CD4-positive, alpha-beta T cell treated with Interleukin-4 for 1 hour (primary cell): Measurements from ENCODE around the gene OR6B1.

Experiments used
- DNase-seq, 2 donors: peaks; one replicate each; pipeline ENCODE4 v3.0.0-alpha.2; 2020 to 2022

OR6B1 gene

DNA sequence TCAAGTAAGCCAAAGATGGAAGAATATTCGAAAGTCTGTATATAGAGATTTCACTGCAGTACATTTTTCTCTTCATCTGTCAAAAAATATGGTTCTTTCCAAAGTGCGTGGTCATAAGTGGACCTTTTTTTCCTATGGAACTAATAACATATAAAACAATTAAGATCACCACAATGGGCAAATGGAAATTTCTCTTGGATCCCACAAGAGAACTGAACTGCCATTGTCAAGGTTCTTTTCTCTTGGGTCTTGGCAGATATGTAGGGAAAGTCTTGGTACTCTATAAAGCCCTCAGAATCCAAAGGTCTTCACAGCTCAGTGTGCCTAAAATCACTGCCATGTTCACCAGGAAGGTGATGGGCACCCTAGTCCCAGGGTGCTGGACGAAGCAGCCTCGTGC, at the start of gene OR6B1:
TSS of gene OR6B1 (plus strand) at position 301 of the 400 bp plus-strand sequence. CDS start 3,677 bp downstream, outside the sequence.
- DNase-seq: no peak

DNA sequence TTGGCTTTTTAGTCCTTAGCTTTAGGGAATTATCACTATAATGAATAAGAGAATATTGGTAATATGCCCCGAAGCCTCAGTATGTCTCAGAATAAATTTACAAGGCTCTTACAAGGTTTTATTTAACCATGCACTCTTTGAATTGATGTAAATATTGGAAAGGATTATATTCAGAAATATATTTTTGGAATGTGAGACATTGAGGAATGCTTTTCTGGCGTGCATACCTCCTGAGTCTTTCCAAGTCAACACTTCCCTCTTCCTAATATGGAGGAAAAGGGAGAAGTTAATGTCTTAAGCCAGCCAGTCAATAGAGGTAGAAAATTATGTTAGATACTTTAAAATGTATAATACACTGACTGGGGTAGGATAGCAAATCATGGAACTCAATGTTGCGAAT, 46.7 kb upstream of the OR6B1 start:
- no peak for DNase-seq

DNA sequence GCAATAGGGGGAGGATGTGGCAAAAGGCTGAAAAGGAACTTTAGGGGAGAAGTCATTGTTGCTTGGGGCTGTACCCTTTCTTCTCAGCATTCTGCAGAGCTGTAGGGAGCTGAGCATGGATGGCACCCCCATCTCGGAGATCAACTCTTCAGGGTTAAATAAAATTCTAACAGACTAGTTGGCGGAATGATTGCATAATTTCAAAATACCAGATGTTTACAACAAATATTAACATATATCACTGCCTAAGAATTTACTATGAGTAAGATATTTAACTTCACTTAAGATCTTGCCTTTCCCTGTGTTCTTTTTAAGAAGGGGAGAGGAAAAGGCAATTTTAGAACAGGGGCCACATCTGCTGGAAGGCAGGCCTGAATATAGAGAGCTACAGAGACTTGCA, 46.0 kb upstream of the OR6B1 start:
- DNase-seq: no peak

DNA sequence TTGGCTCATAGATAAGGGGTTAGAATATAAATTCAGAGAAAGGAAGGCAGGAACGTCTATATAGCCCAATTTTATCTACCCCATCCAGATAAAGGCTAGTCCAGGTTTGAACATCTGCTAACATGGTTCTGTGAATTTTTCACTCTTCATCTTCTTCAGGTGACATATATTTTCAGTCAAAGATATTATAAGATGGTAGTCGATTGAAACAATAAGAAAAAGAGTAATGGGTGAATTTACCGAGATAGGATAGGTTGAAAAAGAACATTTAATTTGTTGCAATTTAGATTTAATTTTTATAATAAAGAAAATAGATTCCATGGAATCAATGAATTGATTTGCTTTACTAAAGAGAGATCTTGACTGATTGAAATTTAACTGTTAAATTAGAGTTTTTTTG, 45.6 kb upstream of the OR6B1 start, which contains the start of gene OR2F1:
TSS of gene OR2F1 (plus strand) at position 301 of the 400 bp plus-strand sequence. CDS start 5,127 bp downstream, outside the sequence.
- no peak for DNase-seq

DNA sequence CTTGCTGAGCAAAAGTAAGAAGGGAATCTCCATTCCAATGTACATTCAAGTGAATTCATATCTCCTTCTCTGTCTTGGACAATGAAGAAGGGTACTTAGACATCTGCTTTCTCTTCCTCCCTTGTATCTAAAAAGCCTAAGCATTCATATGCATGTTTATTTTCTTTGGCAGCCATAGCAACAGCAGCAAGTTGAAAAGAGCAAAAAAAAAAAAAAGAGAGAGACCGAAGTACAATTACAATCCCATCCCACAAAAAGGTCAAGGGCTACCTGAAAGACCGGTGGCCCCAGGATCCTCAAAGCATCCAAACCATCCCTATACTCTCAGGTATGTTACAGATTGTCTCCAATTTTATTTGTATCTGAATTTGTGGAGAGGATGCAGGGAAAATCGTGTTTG, 41.3 kb upstream of the OR6B1 start:
- DNase-seq: no peak

DNA sequence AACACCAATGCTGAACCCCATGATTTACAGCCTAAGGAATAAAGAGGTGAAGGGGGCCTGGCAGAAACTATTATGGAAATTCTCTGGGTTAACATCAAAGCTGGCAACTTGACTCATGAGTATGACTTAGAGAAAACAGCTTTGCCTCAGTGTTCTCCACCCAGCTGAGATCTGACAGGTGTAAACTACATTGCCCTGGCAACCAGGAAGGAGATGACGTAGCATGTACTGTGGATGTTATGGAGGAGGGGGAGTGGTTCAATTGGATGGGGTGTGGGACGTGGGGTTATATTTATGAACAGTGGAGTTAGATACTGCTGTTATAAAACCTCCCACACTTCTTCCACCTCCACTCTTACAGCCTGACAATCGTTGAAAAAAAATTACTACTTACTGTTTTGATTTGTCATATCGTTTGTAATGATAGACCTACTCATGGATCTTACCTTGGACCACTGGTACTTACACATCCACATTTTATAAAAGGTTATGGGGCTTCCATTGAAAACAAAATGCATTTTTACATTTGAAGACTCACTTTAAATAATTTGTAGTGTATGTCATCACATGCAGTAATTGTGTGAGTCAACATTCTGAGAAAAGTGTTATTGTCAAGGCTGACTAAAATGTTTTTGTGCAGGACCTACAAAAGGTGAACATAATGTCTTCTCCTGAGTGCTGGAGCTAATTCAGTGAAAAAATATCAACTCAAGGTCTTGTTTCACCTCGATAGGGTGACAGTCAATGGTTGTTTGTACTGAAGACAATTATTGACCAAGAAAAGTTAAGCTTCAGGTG, 39.1 kb upstream of the OR6B1 start:
- DNase-seq: no peak

DNA sequence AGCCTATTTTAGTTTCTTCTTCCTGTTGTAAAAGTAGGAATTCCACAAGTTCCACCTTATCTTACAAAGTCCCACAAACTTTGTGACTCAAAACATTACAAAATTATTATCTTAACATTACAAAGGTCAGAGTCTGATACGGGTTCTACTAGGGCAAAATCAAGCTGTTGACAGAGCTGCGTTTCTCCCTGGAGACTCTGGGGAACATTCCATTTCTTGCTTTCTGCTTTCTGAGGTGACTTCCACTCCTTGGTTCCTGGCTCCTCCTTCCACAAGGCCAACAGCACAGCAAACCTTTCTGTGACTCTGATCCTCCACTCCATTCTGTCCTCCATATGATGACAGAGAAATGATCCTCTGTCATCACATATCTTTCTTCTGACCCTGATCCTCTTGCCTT, 34.8 kb upstream of the OR6B1 start:
- DNase-seq: no peak

DNA sequence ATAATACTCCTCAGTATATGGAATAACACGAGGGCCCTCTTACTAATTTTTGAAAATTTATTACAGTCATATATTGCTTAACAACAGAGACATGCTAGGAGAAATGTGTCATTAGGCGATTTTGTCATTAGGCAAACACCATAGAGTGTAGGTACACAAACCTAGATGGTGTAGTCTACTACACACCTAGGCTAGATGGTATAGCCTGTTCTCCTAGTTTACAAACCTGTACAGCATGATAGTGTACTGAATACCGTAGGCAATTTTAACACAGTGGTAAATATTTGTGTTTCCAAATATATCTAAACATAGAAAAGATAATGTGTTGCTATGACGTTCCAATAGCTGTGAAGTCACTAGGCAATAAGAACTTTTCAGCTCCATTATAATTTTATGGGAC, 32.7 kb upstream of the OR6B1 start:
- DNase-seq: no peak

DNA sequence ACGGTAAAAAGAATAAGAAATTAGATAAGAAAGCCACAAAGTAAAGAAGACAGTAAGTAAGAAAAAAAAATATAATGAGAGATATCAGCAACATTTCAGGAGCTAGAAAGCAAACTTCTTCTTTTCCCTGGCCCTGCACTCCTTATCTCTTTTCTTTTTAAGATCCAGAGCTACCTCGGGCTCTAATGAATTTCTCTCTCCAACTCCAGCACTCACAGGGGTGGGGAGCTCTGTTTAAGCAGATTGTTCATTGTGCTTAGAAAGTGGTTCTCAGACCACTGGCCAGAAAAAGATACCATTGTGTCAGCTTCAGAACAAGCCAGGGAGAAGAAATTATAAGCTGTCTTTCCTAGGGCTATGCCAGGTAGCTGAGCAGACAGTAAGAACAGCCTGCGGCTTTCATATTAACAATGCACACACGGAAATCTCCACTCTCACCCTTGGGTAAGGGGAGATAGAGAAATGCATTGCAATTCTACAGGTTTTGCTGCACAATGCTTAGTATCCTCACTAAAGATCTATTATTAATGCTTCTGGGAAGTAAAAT, 26.2 kb upstream of the OR6B1 start:
- no peak for DNase-seq

DNA sequence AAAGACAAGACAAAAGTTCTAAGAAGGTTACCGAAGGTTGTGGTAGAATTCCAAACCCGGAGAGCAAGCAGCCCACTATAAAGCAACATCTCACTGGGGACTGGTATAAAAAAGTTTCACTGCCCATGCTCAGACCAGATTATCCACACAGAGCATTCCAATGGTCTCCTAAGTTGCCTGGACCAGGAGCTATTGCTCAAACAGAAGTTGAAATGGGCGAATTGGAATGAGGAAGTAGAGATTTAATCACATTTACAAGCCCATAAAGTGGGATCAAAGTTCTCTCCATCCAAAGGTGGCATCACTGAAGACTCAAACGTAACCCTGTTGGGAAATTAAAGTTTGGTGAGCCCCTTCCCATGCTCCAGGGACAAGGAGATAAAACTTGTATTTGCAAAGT, 25.7 kb upstream of the OR6B1 start:
- DNase-seq: no peak

DNA sequence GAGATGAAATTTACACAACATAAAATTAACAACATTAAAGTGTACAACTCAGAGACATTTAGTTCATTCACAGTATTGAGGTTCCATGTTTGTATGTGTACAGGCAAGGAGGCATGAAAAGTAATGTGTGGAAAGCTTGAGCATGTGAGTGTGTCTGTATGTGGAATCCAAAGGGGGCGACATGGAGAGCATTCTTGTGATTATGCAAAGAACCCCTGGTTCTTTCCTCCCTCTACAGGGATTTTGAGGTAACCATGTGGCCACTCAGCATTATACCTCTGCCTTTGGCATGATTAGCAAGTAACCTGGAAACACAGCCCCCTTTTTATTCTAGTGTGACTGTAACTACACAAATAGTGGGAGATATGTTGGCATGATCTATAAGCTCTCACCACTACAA, 24.5 kb upstream of the OR6B1 start:
- DNase-seq: no peak

DNA sequence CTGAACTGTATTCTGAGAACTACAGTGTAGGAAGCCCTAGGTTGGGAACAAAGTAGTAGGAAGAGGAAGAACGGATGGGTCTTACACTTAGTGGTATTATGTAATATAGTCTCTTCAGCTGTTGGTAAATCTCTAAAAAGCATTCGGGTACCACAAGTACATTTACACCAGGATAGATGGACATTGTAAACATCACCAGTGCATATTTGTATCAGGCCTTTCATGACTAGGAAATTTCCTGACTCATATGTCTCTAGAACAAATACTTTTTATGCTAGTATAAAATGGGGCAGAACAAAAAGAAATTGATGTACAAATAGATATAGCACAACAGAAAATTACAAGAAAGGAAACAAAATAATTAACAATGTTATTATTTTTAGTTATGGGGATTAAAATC, 21.5 kb upstream of the OR6B1 start:
- no peak for DNase-seq

DNA sequence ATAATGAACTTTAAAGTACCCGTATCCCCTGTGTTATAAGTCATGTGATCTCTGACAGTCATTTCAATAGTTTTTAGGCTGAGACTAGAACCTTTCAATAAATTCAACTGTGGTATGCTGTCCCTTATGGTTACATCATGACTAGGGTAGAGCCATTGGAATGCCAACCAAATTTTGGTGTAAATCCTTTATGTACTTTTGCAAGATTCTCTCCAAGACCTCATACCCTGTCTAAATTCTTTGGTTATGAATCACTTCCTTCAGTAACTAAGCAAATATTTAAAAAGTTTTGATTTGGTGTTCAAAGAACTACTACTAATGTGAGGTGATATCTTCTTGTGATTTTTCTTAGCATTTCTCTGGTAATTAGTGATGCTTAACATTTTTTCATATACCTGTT, 20.8 kb upstream of the OR6B1 start:
- no peak for DNase-seq

DNA sequence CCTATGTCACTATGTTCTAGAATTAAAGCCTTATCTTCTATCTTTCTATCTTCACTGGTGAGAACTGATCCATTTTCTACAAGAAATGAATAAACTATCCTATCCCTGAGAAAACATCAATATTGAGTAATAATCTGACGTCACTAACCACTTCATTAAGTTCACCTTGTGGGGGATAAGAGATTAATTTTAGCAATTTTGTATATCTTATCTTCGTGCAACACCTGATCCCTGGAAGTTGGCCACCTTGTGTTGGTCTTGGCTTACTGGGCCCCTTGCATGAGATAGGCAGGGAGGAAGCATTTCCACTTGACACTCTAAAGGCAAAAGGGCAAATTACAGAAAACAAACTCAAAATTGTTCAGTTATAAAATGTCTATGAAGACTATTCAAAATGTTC, 20.1 kb upstream of the OR6B1 start:
- no peak for DNase-seq

DNA sequence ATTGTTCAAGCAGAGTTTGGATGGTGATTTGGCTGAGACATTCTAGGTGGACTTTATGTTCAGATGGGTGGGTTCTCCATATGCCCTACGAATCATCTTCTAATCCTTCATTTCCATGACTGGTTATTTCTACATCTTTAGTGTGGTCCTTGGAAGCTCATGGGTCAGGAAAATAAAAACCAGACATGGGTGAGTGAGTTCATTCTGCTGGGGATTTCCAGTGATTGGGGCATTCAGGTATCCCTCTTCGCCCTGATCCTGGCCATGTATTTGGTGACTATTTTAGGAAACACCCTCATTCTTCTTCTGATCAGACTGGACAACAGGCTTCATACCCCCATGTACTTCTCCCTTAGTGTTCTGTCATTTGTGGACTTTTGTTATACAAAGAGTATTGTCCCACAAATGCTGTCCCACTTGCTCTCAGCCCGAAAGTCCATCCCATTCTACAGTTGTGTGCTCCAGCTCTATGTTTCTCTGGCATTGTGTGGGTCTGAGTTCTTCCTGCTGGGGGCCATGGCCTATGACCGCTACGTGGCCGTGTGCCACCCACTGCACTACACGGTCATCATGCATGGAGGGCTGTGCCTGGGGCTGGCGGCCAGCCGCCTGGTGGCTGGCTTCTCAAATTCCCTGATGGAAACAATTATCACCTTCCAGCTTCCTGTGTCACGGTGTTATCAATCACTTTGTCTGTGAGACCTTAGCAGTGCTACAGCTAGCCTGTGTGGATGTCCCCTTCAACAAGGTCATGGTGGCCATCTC, 19.2 kb upstream of the OR6B1 start:
- DNase-seq: no peak

DNA sequence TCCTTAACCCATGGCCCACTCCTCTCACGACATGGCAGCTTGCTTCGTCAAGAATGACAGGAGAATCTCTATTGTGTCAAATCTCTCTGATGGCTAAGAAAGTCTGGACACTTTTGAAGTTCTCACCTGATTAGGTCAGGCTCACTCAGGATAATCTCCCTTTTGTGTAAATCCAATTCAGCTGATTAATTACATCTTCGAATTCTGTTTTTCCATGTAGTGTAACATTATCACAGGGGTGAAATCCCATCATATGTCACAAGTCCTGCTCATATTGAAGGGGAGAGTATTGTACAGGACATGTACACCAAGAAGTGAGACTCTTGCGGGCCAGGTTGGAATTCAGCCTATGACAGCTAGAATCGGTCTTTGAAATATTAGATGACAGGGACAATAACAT, 16.2 kb upstream of the OR6B1 start:
- no peak for DNase-seq

DNA sequence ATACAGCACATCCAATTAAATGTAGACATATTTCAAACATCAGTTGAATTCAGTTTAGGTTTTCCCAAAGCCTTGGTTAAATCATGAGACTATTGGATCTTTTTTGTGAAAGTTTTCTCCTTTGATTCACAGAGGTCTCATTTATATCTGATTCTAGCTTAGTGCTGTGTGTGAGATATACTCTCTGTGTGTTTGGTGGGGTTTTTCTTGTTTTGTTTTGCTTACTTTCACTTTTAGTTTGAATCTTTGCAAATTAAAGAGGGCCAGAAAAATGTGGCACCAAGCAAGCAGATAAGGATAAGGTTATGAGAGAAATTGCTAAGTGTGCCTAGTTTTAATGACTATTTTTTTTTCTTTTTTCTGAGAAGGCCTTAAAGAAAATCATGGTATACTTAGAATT, 12.6 kb upstream of the OR6B1 start:
- DNase-seq: peak in 1 of 2 donors; percentile 3

DNA sequence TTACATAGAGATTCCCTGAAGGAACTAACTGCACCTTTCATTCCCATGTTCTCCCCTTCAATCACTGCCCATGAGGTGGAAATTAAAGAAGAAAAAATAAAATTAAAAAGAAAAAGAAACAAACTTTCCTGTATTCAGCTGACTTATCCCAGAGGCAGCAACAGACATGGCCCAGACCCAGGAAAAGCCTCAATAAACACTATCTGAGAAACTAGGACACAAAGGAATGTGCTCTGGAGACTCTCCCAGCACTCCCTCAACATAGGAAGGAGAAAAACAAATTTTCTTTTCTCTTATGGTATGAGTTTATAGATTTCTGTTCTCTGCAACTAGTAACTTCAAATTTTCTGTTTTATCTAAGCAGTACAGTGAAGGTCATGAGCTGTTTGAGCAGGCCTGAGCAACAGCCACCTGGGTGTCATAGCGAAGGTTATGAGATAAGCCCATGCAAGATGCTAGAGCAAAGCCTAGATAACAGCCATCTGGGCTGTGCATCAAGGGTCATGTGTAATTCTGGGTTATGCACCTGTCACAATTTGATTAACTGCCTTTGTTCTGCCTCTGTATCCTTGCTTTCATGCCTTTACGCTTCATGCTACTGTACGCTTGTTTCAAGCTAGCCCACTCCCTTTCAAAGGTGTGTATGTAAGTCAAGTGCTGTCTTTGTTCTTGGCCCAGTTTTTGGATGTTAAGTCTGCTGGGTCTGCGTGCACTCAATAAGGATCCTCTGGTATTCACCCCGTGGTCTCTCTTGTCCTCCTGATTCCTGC, 11.0 kb upstream of the OR6B1 start:
- DNase-seq: no peak

DNA sequence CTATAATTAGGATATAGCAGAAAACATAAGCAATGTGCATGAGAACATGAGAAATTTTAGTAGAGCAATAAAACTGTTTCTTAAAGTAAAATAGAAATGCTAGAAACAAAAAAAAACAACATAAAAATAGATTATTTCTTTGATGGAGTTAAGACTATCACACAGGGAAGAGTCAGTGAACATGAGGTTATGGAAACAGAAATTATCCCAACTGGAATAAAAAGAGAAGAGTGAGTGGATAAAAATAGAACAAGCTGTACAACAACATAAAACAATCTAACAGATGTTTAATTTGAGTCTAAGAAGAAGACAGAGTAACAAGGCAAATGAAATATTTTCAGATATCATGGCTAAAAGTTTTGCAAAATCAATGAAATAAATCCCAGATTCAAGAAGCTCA, 7.5 kb upstream of the OR6B1 start:
- DNase-seq: no peak

DNA sequence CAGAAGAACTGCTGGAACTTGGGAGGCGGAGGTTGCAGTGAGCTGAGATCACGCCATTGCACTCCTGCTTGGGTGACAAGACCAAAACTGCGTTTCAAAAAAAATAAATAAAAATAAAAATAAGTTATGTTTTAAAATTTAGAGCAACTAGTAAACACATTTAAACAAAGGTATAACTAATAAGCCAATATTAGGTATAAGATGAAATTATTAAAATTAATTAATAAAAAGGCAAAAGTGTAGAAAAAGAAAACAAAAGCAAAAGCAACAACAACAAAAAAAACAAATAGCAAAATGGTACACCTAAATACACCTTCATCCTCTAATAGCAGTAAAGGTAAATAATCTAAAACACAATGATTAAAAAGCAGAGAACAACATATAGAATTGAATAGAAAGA, 6.2 kb upstream of the OR6B1 start:
- no peak for DNase-seq

DNA sequence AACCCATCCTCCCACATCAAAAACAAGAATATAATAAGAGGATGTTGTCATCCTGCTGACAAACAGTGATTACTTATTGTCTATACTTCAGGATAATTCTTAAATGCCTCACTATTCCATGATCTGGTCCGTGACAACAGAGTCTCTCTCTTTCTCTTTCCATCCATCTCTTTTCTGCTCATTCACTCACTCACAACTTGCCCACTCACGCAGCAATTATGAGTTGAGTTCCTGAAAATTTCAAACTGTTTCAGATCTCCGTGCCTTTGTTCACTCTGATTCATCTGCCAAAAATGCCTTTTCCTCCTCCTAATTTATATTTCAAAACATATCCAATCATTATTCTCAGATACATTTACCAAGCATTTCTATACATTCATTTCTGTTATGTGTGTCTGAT, 1.4 kb downstream of the OR6B1 start:
- no peak for DNase-seq

DNA sequence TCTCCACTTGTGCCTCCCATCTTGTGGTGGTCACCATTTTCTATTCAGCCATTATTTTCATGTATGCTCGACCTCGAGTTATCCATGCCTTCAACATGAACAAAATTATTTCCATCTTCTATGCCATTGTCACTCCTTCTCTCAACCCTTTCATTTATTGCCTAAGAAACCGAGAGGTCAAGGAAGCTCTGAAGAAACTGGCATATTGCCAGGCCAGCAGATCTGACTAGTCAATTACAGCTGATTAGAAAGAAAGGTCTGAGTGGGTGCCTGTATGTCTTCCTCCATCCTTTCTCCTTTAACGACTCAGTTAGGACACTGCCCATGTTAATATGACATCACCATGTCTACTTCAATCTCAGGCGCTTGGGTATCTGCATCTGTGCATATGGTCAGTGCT, 4.6 kb downstream of the OR6B1 start:
- DNase-seq: no peak

DNA sequence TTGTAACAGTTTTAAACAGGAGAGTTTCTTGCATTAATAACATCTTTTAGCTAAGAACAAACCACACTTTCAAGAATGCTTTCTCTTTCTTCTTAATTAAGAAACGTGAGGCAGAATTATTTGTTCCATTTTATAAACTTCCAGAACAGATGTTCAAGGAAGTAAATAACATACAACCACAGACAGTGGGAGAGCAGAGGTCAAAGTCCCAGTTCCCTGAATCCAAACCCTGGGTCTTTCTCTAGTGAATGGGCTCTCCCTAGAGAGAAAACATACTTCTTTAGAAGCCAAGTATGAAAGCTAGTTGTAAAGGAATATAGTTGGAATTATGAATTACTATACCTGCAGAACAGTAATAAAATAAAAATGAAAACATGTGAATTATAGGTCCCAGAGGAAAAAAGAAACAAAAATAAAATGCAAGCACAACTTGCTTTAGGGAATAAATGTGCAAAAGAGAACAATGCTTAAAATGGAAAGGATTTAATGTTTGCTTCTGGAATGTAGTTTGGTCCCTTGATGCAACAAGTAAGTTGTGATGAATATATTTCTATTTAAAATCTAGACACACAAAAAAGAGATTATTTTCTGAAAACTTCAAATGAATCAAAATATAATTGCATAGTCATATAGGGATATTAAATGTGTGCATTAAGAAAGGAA, 6.0 kb downstream of the OR6B1 start:
- DNase-seq: no peak
